WERI-Rb-1 (cell line): ENCODE measurements around the gene PTPRA.

Experiments used
- DNase-seq: peaks from one replicate; pipeline ENCODE4 v3.0.0-alpha.2; 2020
- H3K27ac ChIP-seq: fragments of 250-450 bp; sonication (Bioruptor Pico); 2 replicates; pipeline ENCODE4 v1.5.1; 2020; ENCODE audit warnings: mild to moderate bottlenecking, moderate library complexity
- H3K27me3 ChIP-seq: fragments of 250-450 bp; sonication (Bioruptor Pico); 2 replicates; pipeline ENCODE4 v1.5.1; 2021; ENCODE audit warnings: mild to moderate bottlenecking, low read depth, moderate library complexity; ENCODE audit not compliant: insufficient read depth, severe bottlenecking
- H3K36me3 ChIP-seq: fragments of 250-450 bp; sonication (Bioruptor Pico); 2 replicates; pipeline ENCODE4 v1.5.1; 2020; ENCODE audit warnings: mild to moderate bottlenecking, moderate library complexity
- H3K4me3 ChIP-seq: 2 replicates; pipeline ENCODE4 v1.5.1; 2011; ENCODE audit warnings: low read depth, mild to moderate bottlenecking, control low read depth, low read length
- H3K9me3 ChIP-seq: fragments of 250-450 bp; sonication (Bioruptor Pico); 2 replicates; pipeline ENCODE4 v1.5.1; 2021; ENCODE audit warnings: mild to moderate bottlenecking, moderate library complexity; ENCODE audit not compliant: severe bottlenecking
- TF ChIP-seq, protein P1 (sequence below): IDR thresholded peaks from 2 replicates; pipeline ENCODE4 v1.5.1; 2011; ENCODE audit warnings: low read depth, mild to moderate bottlenecking, control low read depth, inconsistent platforms, low read length

PTPRA gene

DNA sequence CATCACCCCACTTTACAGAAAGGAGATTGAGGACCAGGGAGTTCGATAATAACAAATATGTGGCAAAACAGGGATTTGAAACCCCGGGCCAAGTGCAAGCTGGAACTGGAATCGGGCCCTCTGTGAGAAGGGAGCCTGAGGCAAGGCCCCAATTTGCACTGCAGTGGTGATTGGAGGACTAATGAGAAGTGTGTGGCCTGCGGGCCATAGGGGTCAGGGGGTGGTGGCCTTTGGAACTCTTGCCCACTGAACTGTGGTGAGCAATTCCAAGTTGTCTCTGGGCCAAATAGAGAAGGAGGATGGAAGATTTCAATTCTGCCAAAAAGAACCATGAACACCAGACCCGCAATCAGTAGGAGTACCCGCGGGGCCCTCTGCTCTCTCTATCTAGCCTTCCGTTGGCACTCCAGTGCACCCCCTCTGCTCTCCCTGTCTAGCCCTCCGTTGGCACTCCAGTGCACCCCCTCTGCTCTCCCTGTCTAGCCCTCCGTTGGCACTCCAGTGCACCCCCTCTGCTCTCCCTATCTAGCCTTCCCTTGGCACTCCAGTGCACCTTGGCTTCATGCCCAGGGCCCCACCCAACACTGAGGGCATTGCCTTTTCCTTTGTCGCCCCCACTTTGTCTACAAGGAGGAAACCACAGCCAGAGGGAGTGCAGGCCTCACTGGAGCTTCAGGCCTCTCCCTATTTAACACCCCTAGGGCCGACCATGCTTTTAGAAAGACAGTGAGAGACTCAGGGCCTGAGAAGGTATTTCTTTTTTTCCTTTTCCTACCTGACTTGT lies 6.0 kb upstream of the PTPRA start:
- no peak overlapping the region for H3K4me3 ChIP-seq
- DNase-seq: no peak
- H3K9me3 ChIP-seq: no peaks in the 10 kb centered on the region
- H3K36me3 ChIP-seq: peaks cover 4% of the 10 kb centered on the region
- no peak overlapping the region for H3K27ac ChIP-seq
- no peaks in the 10 kb centered on the region for H3K27me3 ChIP-seq
- TF ChIP-seq, protein P1, sequence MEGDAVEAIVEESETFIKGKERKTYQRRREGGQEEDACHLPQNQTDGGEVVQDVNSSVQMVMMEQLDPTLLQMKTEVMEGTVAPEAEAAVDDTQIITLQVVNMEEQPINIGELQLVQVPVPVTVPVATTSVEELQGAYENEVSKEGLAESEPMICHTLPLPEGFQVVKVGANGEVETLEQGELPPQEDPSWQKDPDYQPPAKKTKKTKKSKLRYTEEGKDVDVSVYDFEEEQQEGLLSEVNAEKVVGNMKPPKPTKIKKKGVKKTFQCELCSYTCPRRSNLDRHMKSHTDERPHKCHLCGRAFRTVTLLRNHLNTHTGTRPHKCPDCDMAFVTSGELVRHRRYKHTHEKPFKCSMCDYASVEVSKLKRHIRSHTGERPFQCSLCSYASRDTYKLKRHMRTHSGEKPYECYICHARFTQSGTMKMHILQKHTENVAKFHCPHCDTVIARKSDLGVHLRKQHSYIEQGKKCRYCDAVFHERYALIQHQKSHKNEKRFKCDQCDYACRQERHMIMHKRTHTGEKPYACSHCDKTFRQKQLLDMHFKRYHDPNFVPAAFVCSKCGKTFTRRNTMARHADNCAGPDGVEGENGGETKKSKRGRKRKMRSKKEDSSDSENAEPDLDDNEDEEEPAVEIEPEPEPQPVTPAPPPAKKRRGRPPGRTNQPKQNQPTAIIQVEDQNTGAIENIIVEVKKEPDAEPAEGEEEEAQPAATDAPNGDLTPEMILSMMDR: no peak

DNA sequence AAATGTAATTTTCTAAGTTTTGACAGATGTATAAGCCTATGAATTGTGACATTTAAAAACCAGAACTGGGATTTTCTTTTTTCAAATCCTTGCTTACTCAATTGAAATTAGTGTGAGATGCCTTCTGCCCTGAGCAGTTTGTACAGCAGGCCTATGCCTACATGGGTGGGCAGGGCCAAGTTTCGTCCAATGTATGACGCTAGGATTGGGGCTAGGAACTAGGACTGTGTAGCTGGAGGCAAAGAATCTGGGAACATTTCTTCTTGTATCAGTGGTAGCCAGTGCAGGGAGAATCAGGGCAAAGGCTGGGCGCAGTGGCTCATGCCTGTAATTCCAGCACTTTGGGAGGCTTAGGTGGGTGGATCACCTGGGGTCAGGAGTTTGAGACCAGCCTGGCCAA lies 3.9 kb upstream of the PTPRA start:
- H3K27ac ChIP-seq: no peak overlapping the region
- TF ChIP-seq, protein P1: no peak
- no peak overlapping the region for H3K4me3 ChIP-seq
- no peaks in the 10 kb centered on the region for H3K27me3 ChIP-seq
- peaks cover 4% of the 10 kb centered on the region for H3K36me3 ChIP-seq
- H3K9me3 ChIP-seq: no peaks in the 10 kb centered on the region
- no peak for DNase-seq

DNA sequence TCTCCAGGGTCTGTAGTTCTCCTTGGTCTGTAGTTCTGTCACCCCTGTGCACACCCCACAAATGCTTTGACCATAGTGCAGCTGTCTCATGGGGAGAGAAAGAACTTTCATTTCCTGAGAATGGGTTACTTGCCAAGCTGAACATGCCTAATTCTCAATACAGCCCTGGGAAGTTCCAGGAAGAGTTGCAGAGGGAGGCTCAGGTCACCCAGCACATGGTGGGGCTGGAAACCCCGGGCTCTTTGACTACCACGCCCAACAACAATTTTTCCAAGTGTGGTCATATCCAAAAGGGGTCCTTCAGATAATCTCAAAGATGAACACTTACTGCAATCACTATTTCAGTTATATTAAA lies 2.2 kb upstream of the PTPRA start:
- H3K4me3 ChIP-seq: no peak overlapping the region
- no peaks in the 10 kb centered on the region for H3K9me3 ChIP-seq
- no peak overlapping the region for H3K27ac ChIP-seq
- TF ChIP-seq, protein P1: no peak
- H3K27me3 ChIP-seq: no peaks in the 10 kb centered on the region
- DNase-seq: no peak
- H3K36me3 ChIP-seq: peaks cover 3% of the 10 kb centered on the region; the same call in 1 of the 2 replicates

DNA sequence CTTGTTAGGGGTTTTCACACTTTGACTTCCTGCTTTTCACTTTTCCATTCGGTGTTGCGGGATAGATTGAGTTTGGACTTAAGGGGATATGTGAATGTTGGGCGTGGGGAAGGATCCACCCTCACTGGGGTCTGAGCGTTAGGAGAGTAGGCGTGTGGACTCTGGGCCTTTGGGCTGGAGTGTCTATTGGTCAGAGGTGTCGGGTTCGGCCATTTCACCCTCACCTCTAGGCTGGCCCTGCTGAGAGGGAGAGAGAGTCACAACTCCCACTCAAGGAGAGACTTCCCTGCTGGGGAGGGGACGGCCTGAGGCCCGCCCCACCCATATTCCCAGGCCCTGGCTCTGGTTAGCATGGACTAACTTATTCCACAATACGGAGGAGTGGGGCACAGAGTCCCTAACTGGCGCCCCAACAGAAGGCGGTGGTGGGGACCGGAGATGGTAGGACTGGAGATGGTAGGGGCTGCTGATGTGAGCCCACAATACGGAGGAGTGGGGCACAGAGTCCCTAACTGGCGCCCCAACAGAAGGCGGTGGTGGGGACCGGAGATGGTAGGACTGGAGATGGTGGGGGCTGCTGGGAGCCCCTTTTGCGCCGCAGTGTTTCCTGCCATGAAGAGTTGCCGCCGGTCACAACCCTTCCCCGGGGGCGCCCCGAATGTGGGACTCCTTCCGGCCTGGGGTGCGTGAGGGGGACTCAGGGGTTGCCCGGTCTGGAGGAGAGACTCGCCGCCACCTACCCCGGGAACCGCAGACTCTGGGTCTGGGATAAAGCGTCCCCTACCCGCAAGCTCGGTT lies 1.4 kb upstream of the PTPRA start:
- peak overlapping the region; percentile 75 for H3K4me3 ChIP-seq
- TF ChIP-seq, protein P1: no peak
- no peak for DNase-seq
- no peaks in the 10 kb centered on the region for H3K27me3 ChIP-seq
- H3K9me3 ChIP-seq: no peaks in the 10 kb centered on the region
- H3K27ac ChIP-seq: no peak overlapping the region
- peaks cover 3% of the 10 kb centered on the region; the same call in 1 of the 2 replicates for H3K36me3 ChIP-seq

DNA sequence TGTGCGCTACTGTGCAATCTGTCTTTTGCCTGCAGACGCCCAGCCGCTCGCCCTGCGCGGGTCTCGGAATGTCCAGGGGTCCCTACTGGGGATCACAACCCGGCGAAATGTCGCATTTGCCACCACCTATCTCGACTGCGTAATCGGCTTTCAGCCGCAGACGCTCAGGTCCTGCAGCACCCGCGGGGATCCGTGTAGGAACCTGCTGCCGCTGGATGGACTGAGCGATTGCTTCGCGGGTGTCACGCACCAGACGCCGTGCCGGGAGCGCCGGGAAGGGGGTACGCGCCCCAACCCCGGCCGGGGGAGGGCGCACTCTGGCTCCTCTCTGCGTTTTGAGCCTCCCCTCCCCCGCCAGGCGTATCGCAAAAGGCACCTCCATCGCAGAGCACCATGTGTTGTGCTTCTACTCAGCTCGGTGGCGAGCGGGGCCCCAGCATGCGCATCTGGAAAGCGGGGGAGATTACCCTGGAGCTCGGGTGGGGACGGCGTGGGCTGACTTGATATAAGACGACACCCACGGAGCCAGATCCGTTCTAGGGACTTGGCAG lies 747 bp upstream of the PTPRA start:
- Histone ChIP-seq H3K27me3 (no peaks in the 10 kb centered on the region), H3K27ac (peak overlapping the region; percentile 72), H3K9me3 (no peaks in the 10 kb centered on the region), H3K4me3 (peak overlapping the region; percentile 75), H3K36me3 (peaks cover 10% of the 10 kb centered on the region; the same call in 1 of the 2 replicates)
- TF ChIP-seq, protein P1: peak; percentile 46
- DNase-seq: peak; percentile 70
